B cell (primary cell): ENCODE measurements around the gene SH2B2. TPM values are rescaled to one million over a fixed set of nuclear protein-coding genes. Genes with fewer than 3 reads are reported as not detected.
A peak's percentile ranks its signal among the peaks of the same experiment; 100 is the strongest.

ENCODE experiments used
- ATAC-seq: fragments of 200-7000 bp; cut with Tn5 transposase; one replicate; pipeline ENCODE4 v1.10.0; 2021; ENCODE audit warnings: low read depth, mild to moderate bottlenecking, moderate number of reproducible peaks, moderate library complexity
- CTCF ChIA-PET: fragments of 350-600 bp; sonication (Branson Sonifier 250); formaldehyde crosslinking; loops from one replicate; lab custom pipeline; 2021; ENCODE audit warnings: antibody characterized with exemption, inconsistent platforms; lab: Charles Lee
- POLR2A ChIA-PET: fragments of 350-600 bp; sonication (Branson Sonifier 250); formaldehyde crosslinking; loops from one replicate; lab custom pipeline; 2021; ENCODE audit warnings: antibody characterized with exemption; lab: Charles Lee
- DNase-seq: peaks from one replicate; pipeline ENCODE4 v3.0.0; 2013
- H2AFZ ChIP-seq: 2 replicates; pipeline ENCODE4 v1.6.1; 2012; ENCODE audit warnings: mild to moderate bottlenecking, low read depth, low read length; ENCODE audit not compliant: insufficient read depth, poor library complexity, severe bottlenecking
- H3K27ac ChIP-seq, 2 donors: 1 replicate in 1 of 2; 2 replicates in 1 of 2; pipeline ENCODE4 v1.5.1; 2012 to 2013; ENCODE audit warnings: low read length in 2 of 2, mild to moderate bottlenecking in 2 of 2, moderate library complexity in 1 of 2
- H3K27me3 ChIP-seq, 4 experiments: fragments of 200-600 bp in 1 of 4; sonication (generic) in 1 of 4; replicated peaks in 1 of 4; 1 replicate in 2 of 4; 2 replicates in 2 of 4; pipeline versions ENCODE4 v1.6.1 to v1.7.0; 2013 to 2016; ENCODE audit warnings: low read length in 3 of 4, mild to moderate bottlenecking in 2 of 4, mixed read lengths in 1 of 4, moderate library complexity in 1 of 4; ENCODE audit not compliant: insufficient read depth in 4 of 4, control insufficient read depth in 3 of 4; ENCODE audit errors: control extremely low read depth in 1 of 4
- H3K36me3 ChIP-seq, 2 experiments: replicated peaks in 1 of 2; 1 replicate in 1 of 2; 2 replicates in 1 of 2; pipeline versions ENCODE4 v1.6.1 to v1.7.1; 2013; ENCODE audit warnings: low read length in 1 of 2; ENCODE audit not compliant: insufficient read depth in 2 of 2, control insufficient read depth in 1 of 2; ENCODE audit errors: control extremely low read depth in 1 of 2, extremely low read depth in 1 of 2
- H3K4me1 ChIP-seq, 2 donors: fragments of 200-600 bp in 1 of 2; sonication (generic) in 1 of 2; 1 replicate in 1 of 2; 2 replicates in 1 of 2; pipeline versions ENCODE4 v1.5.1 to v1.6.1; 2013 to 2017; ENCODE audit warnings: low read length in 2 of 2; ENCODE audit not compliant: control insufficient read depth in 2 of 2, insufficient read depth in 2 of 2
- H3K4me2 ChIP-seq: replicated peaks from 2 replicates; pipeline ENCODE3; 2012; ENCODE audit warnings: mild to moderate bottlenecking, low read depth, low read length; ENCODE audit not compliant: poor library complexity, severe bottlenecking
- H3K4me3 ChIP-seq, 5 experiments: fragments of 200-600 bp in 1 of 5; sonication (generic) in 1 of 5; 1 replicate in 3 of 5; 2 replicates in 2 of 5; pipeline versions ENCODE4 v1.5.1 to v1.7.0; 2011 to 2016; ENCODE audit warnings: low read length in 4 of 5, mild to moderate bottlenecking in 4 of 5, low read depth in 2 of 5, control low read depth in 1 of 5, moderate library complexity in 1 of 5; ENCODE audit not compliant: insufficient read depth in 1 of 5; ENCODE audit errors: control extremely low read depth in 1 of 5, extremely low read depth in 1 of 5
- H3K79me2 ChIP-seq: fragments of 200-600 bp; sonication (generic); one replicate; pipeline ENCODE4 v1.6.0; 2016; ENCODE audit warnings: low read length; ENCODE audit not compliant: control insufficient read depth, insufficient read depth
- H3K9ac ChIP-seq: fragments of 200-600 bp; sonication (generic); 2 replicates; pipeline ENCODE4 v1.6.1; 2017; ENCODE audit warnings: mild to moderate bottlenecking, low read length, moderate library complexity
- H3K9me3 ChIP-seq, 3 donors: one replicate each; pipeline versions ENCODE4 v1.6.1 to v1.7.1; 2013; ENCODE audit warnings: low read length in 2 of 3; ENCODE audit not compliant: control insufficient read depth in 2 of 3, insufficient read depth in 1 of 3; ENCODE audit errors: control extremely low read depth in 1 of 3
- H4K20me1 ChIP-seq: 2 replicates; pipeline ENCODE4 v1.6.0; 2012; ENCODE audit warnings: mild to moderate bottlenecking, low read length; ENCODE audit not compliant: insufficient read depth, control insufficient read depth, poor library complexity, severe bottlenecking
- H3K27ac Mint-ChIP-seq: one replicate; pipeline ENCODE4 v1.8.0; 2021; ENCODE audit warnings: mixed read lengths
- H3K27me3 Mint-ChIP-seq: one replicate; pipeline ENCODE4 v1.8.0; 2021; ENCODE audit warnings: mixed read lengths
- H3K4me1 Mint-ChIP-seq: one replicate; pipeline ENCODE4 v1.8.0; 2021; ENCODE audit warnings: mixed read lengths
- H3K4me3 Mint-ChIP-seq: one replicate; pipeline ENCODE4 v1.8.0; 2021; ENCODE audit warnings: mixed read lengths
- H3K9me3 Mint-ChIP-seq: one replicate; pipeline ENCODE4 v1.8.0; 2022; ENCODE audit warnings: mixed read lengths; ENCODE audit not compliant: insufficient read depth
- EZH2 ChIP-seq: IDR thresholded peaks from 2 replicates; pipeline ENCODE4 v1.6.1; 2012; ENCODE audit warnings: borderline replicate concordance, low read depth, mild to moderate bottlenecking, moderate library complexity, low read length; ENCODE audit not compliant: insufficient read depth, poor library complexity, severe bottlenecking
- WGBS: methylation state at CpG from one replicate; pipeline ENCODE4 v1.1.5; 2013; ENCODE audit warnings: missing lambda C conversion rate; ENCODE audit not compliant: insufficient coverage; 5-methylcytosine and 5-hydroxymethylcytosine counted together
- intact Hi-C: fragments of 100-400 bp; cut with micrococcal nuclease; formaldehyde crosslinking; loops from one replicate; pipeline ENCODE4 v1.10.0; 2022
- polyA plus RNA-seq: library from polyadenylated mRNA; depleted of rRNA; stranded (reverse); fragments of >200 nt; gene quantifications from 2 replicates; pipeline ENCODE4 v1.2.3, GENCODE V29; 2012
- total RNA-seq, 2 donors: library from RNA; stranded (reverse); fragments of 120-200 nt in 1 of 2; gene quantifications; 1 replicate in 1 of 2; 2 replicates in 1 of 2; pipeline versions ENCODE4 v1.2.3 to v1.2.4, GENCODE V29; 2013 to 2022
- TF ChIP-seq, protein P1 (sequence below): fragments of 200-600 bp; IDR thresholded peaks from one replicate; pipeline ENCODE4 v1.8.0; 2022; ENCODE audit warnings: antibody characterized with exemption, mild to moderate bottlenecking

Gene SH2B2
- total and polyA plus RNA-seq, 2 donors (not counting 1 experiment from before 2014, with no cell fraction given), result 41.2 to 95.4 TPM

DNA sequence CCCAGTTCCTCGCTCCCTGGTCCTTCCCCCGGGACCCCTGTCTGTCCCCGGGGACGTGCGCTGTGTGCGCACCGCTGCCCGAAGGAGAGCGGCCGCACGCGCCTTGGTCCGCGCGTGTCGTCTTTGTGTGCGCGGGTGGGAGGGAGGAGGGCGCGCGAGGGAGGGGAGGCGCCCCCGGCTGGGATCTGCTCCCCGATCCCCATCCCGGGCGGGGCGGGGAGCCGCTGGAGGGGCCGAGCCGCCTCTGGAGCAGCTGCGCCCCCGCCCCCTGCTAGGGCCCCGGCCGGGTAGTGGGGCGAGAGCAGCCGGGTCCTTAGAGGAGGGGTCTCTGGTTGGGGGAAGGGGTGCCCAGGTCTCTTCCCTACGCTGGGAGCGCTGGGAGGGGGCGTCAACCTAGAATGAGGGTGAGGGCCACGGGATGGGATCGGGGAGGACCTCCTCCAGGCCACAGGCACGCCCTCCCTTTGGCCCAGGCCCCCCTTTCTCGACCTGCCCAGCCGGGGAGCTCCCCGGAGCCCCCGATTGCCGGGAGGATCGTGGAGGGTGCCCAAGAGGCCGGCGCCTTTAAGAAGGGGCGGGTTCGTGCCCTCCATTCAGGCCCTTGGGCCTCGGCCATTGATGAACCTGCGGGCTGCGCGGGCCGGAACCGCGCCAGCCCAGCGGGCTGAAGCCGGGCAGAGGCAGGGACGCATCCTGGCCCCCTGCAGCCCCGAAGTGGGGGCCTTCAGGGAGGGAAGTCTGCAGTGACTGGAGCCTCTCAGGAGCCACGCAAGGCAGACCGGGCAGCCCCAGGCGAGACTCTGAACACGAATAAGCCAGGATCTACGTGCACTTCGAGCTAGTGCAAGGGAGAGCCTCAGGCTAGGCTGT lies 678 bp downstream of the SH2B2 start:
- Histone ChIP-seq H3K4me3 (peak overlapping the region; percentile 24 to 97 (median 90)), H3K27ac (peak overlapping the region; percentile 36 to 69), H3K9me3 (no peaks in the 10 kb centered on the region), H2AFZ (peak overlapping the region; percentile 72), H4K20me1 (peaks cover 61% of the 10 kb centered on the region), H3K36me3 (no peaks in the 10 kb centered on the region), H3K4me1 (peaks cover 62 to 76% of the 10 kb centered on the region in 2 donors), H3K79me2 (peaks cover 65% of the 10 kb centered on the region), H3K27me3 (no peaks in the 10 kb centered on the region), H3K9ac (peak overlapping the region; percentile 84), H3K4me2 (peak overlapping the region; percentile 88)
- ATAC-seq, result peak; percentile 61
- TF ChIP-seq, protein P1, sequence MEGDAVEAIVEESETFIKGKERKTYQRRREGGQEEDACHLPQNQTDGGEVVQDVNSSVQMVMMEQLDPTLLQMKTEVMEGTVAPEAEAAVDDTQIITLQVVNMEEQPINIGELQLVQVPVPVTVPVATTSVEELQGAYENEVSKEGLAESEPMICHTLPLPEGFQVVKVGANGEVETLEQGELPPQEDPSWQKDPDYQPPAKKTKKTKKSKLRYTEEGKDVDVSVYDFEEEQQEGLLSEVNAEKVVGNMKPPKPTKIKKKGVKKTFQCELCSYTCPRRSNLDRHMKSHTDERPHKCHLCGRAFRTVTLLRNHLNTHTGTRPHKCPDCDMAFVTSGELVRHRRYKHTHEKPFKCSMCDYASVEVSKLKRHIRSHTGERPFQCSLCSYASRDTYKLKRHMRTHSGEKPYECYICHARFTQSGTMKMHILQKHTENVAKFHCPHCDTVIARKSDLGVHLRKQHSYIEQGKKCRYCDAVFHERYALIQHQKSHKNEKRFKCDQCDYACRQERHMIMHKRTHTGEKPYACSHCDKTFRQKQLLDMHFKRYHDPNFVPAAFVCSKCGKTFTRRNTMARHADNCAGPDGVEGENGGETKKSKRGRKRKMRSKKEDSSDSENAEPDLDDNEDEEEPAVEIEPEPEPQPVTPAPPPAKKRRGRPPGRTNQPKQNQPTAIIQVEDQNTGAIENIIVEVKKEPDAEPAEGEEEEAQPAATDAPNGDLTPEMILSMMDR, result no peak
- no peak for TF ChIP-seq EZH2
- intact Hi-C loops, result loop anchor here (1.0 to 5.0 kb wide), 3 partner anchors 20 to 175 kb away; partner anchors contain the start of genes ALKBH4 and LRWD1
- H3K9me3 Mint-ChIP-seq, result no peaks in the 10 kb centered on the region
- DNase-seq, result peak; percentile 67
- ChIA-PET POLR2A (interaction anchor here (0.5 to 6.1 kb wide), 12 partner anchors 10 to 163 kb away, joined by 3 to 126 read pairs (median 4); partner anchors contain the start of gene PRKRIP1), CTCF (interaction anchor here (0.6 to 7.4 kb wide), 16 partner anchors 9 to 163 kb away, joined by 3 to 75 read pairs (median 3); no protein-coding TSS in a partner anchor)
- peak overlapping the region; percentile 89 for H3K4me3 Mint-ChIP-seq
- WGBS, result under 1% methylated on average over 68 of the region's 69 CpGs
- peak overlapping the region; percentile 89 for H3K27ac Mint-ChIP-seq
- H3K4me1 Mint-ChIP-seq, result peaks cover 70% of the 10 kb centered on the region
- no peaks in the 10 kb centered on the region for H3K27me3 Mint-ChIP-seq

DNA sequence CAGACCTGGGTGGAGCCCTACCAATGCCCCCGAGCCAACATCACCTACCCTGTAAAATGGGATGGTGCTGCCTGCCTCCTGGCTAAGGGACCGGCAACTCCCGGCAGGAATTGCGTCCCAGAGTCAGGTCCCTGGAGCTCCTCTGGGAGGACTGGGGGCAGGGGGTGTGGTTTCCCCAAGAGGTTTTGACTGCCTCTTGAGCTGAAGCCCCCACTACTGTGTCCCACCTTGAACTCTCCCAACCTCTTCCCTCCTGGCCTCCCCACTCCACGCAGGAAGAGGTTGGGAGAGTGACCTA lies 1.3 kb downstream of the SH2B2 start:
- Histone ChIP-seq H3K36me3 (no peaks in the 10 kb centered on the region), H2AFZ (peak overlapping the region; percentile 72), H3K4me1 (peaks cover 68 to 82% of the 10 kb centered on the region in 2 donors), H3K79me2 (peaks cover 71% of the 10 kb centered on the region), H3K27me3 (no peaks in the 10 kb centered on the region), H3K27ac (peak overlapping the region in 1 of 2 donors; percentile 69), H3K4me3 (peak overlapping the region; percentile 24 to 97 (median 90)), H4K20me1 (peaks cover 67% of the 10 kb centered on the region), H3K9ac (peak overlapping the region; percentile 84), H3K4me2 (peak overlapping the region; percentile 88), H3K9me3 (no peaks in the 10 kb centered on the region)
- intact Hi-C loops, result loop anchor here (1.0 to 5.0 kb wide), 3 partner anchors 19 to 174 kb away; partner anchors contain the start of genes ALKBH4 and LRWD1
- no peaks in the 10 kb centered on the region for H3K27me3 Mint-ChIP-seq
- H3K27ac Mint-ChIP-seq, result peak overlapping the region; percentile 92
- no peaks in the 10 kb centered on the region for H3K9me3 Mint-ChIP-seq
- TF ChIP-seq, protein P1, result no peak
- no peak for TF ChIP-seq EZH2
- no CpG with 5 or more reads among the region's 5 CpGs for WGBS
- peak overlapping the region; percentile 89 for H3K4me3 Mint-ChIP-seq
- ChIA-PET POLR2A (interaction anchor here (0.6 to 6.1 kb wide), 7 partner anchors 17 to 162 kb away, joined by 3 to 126 read pairs (median 4); partner anchors contain the start of gene PRKRIP1), CTCF (interaction anchor here (0.6 to 7.4 kb wide), 12 partner anchors 9 to 162 kb away, joined by 3 to 75 read pairs (median 4); no protein-coding TSS in a partner anchor)
- DNase-seq (no peak), ATAC-seq (no peak)
- peaks cover 73% of the 10 kb centered on the region for H3K4me1 Mint-ChIP-seq
